Cardiac septum (tissue), 1 donor: Measurements from ENCODE around the gene TFDP1. TPM values are rescaled to one million over a fixed set of nuclear protein-coding genes. Genes with fewer than 3 reads are reported as not detected.

Experiments used
- DNase-seq: peaks from one replicate; pipeline ENCODE4 v3.0.0-alpha.2; 2020; ENCODE audit warnings: low spot score
- intact Hi-C: fragments of 100-400 bp; cut with DNase I; formaldehyde crosslinking; loops from one replicate; pipeline ENCODE4 v1.14.0; 2022
- total RNA-seq: library from RNA; stranded (reverse); fragmentation: NEBNext Ultra II Directional; extraction: Animal tissue kit (Norgen Biotek cat#: 25700); gene quantifications from one replicate; pipeline ENCODE4 v1.2.1, GENCODE V29; 2021
- donor health status: DM: no; HTN: no; CAD: no.

The TFDP1 gene
- total RNA-seq, 1 donor from 2014 or later, result 38.8 TPM

- intact Hi-C loops, result no loop called here
- peak; percentile 59 for DNase-seq
Measured at GRCh38 chr13:113654591-113655345, 70.2 kb downstream of the TFDP1 start.

DNA sequence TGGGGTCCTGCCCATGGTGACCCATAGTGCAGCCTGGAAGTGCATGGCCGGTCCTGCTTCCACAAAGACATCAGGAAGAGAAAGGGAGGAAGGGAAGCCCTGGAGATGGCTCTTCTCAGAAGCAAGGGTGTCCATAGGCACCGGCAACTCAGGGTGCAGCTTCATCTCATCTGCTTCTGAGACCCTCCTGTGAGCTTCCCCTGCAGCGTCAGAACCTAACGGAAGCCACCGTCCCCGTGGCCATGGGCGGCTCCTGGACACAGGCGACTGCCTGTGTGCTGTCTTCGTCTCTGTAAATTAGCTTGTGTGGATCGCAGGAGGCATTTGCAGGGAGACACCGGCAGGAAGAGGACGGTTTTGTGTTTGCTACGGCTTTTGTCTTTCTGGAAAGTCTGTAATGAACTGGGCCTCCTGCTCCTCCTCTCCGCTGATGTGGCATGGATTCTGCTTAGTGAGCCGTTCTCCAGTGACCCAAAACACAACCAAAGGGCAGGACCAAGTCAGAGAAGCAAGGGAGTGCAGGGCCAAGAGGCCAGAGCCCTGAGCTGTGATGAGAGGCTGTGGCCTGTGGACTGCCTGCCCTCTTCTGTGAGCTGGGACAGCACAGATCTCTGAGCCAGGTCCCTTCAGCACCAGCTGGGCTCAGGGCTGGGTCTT lies 70.9 kb downstream of the TFDP1 start:
- DNase-seq, result peak; percentile 46
- intact Hi-C loops, result no loop called here

GRCh38 chr13:113656003-113656588 lies 71.5 kb downstream of the TFDP1 start:
- peak; percentile 72 for DNase-seq
- intact Hi-C loops, result no loop called here

- DNase-seq, result peak; percentile 68
- intact Hi-C loops, result no loop called here
Measured at GRCh38 chr13:113656831-113657671, 72.5 kb downstream of the TFDP1 start.

- DNase-seq, result peak; percentile 56
- intact Hi-C loops, result no loop called here
Measured at GRCh38 chr13:113657851-113658741, 73.5 kb downstream of the TFDP1 start, which contains the start of gene ATP4B. ATP4B (minus strand) TSS chr13:113658198; CDS start chr13:113658144, 54 bp downstream.

DNA sequence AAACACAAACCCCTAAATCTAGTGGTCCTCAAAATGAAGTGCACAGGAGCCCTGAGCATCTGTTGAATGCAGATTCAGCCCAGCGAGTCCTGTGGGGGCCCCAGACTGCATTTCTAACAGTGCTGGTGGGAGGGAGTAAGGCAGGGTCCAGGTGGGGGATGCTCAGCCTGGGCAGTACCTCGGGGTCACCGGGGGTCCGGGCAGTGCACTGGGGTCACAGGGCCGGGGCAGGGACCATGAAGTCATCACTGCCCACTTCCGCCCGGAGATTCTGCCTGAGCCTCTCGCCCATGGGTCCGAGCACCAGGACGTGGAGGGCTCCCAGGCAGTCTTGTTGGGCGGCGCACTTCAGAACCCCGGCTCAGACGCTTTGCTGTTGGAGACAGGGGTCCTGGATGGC lies 74.3 kb downstream of the TFDP1 start:
- DNase-seq, result peak; percentile 54
- intact Hi-C loops, result no loop called here

GRCh38 chr13:113659337-113659736 lies 74.8 kb downstream of the TFDP1 start:
- intact Hi-C loops, result no loop called here
- DNase-seq, result peak; percentile 10

GRCh38 chr13:113660066-113660465 lies 75.5 kb downstream of the TFDP1 start:
- DNase-seq, result peak; percentile 56

GRCh38 chr13:113661509-113661908 lies 77.0 kb downstream of the TFDP1 start:
- intact Hi-C loops, result no loop called here

More at GRCh38 chr13:113660066-113660465, 75.5 kb downstream of the TFDP1 start:
- intact Hi-C loops, result no loop called here

DNA sequence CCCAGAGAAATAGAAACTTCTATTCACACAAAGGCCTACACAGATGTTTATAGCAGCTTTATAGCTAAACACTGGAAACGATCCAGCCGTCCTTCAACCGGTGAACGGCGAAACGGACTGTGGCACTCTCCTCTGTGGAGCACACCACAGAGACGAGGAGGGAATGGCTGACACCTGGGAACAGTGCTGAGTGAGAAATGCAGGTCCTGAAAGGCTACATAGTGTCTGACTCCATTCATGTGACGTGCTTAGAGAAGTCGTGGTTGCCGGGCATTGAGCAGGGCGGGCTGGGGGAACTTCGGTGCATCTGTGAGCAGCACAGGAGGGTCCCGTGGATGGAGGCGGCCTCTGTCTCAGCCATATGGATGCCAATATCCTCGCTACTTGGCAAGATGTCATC lies 79.4 kb downstream of the TFDP1 start:
- DNase-seq, result peak; percentile 60
- intact Hi-C loops, result no loop called here

More at GRCh38 chr13:113661509-113661908, 77.0 kb downstream of the TFDP1 start:
- no peak for DNase-seq

GRCh38 chr13:113664751-113665596 lies 80.4 kb downstream of the TFDP1 start:
- intact Hi-C loops, result no loop called here
- DNase-seq, result peak; percentile 59

GRCh38 chr13:113665597-113666328 lies 81.2 kb downstream of the TFDP1 start:
- peak; percentile 46 for DNase-seq

DNA sequence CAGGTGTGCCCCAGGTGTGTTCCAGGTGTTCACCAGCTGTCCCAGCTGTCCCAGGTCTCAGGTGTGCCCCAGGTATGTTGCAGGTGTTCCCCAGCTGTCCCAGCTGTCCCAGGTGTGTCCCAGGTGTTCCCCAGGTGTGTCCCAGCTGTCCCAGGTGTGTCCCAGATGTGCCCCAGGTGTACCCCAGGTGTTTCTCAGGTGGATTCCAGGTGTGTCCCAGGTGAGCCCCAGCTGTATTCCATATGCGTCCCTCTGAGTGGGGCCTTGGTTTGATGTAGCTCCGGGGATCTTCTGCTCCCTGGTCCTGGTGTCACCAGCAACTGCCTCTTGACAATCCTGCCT lies 81.7 kb downstream of the TFDP1 start:
- intact Hi-C loops, result no loop called here

More at GRCh38 chr13:113665597-113666328, 81.2 kb downstream of the TFDP1 start:
- intact Hi-C loops, result no loop called here

DNA sequence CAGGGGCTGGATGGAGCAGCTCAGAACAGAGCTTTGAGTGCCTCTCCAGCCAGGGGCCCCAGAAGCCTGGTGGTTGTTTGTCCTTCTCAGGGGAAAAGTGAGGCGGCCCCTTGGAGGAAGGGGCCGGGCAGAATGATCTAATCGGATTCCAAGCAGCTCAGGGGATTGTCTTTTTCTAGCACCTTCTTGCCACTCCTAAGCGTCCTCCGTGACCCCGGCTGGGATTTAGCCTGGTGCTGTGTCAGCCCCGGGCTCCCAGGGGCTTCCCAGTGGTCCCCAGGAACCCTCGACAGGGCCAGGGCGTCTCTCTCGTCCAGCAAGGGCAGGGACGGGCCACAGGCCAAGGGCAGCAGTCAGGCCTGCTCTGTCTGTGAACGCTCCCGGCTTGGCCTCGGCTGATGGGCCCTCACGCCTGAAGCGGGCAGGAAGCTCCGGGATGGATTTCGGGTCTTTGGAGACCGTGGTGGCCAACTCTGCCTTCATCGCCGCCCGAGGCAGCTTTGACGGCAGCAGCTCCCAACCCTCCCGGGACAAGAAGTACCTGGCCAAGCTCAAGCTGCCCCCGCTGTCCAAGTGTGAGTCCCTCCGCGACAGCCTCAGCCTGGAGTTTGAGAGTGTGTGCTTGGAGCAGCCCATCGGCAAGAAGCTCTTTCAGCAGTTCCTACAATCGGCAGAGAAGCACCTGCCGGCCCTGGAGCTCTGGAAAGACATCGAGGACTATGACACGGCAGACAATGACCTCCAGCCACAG lies 82.6 kb downstream of the TFDP1 start, which contains the start of gene GRK1:
TSS of gene GRK1 (plus strand) at position 269 of the 751 bp plus-strand sequence. CDS start at position 437, 168 bp downstream.
- peak; percentile 69 for DNase-seq
- intact Hi-C loops, result no loop called here

More for the DNA sequence above, 81.7 kb downstream of the TFDP1 start:
- DNase-seq, result peak; percentile 55

DNA sequence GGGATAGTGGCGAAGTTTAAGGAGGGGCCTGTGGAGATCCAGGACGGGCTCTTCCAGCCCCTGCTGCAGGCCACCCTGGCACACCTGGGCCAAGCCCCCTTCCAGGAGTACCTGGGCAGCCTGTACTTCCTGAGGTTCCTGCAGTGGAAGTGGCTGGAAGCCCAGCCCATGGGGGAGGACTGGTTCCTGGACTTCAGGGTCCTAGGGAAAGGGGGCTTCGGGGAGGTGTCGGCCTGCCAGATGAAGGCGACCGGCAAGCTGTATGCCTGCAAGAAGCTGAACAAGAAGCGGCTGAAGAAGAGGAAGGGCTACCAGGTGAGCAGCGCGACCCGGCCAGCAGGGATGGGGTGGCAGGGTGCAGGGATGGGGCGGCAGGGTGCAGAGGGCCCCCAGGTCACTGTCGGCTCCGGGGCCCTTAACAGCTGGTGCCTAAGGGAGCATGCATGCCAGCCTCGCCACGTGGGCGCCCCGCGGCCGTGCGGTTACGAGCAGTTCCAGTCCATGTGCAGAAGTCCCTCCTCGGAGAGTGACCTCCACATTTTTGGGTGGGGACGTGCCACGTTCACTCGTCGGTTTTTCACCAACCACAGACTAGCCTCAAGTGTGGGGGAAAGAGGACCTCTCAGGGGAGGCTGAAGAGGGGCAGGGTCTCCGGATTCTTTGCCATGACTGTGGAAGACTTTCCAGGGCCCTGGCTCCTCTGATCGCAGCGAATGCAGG lies 83.4 kb downstream of the TFDP1 start:
- DNase-seq, result peak; percentile 75
- intact Hi-C loops, result no loop called here
